H1 (cell line): ENCODE data around the gene OSTF1. TPM values are rescaled to one million over a fixed set of nuclear protein-coding genes. Genes with fewer than 3 reads are reported as not detected.

Experiments
- CTCF ChIA-PET: fragments of 300-600 bp; sonication (Branson Sonifier 250); formaldehyde crosslinking; loops from one replicate; lab custom pipeline; 2021; ENCODE audit not compliant: partially characterized antibody; lab: Charles Lee
- POLR2A ChIA-PET: fragments of 300-600 bp; sonication (Branson Sonifier 250); formaldehyde crosslinking; loops from one replicate; lab custom pipeline; 2021; ENCODE audit warnings: inconsistent platforms; ENCODE audit not compliant: partially characterized antibody; lab: Charles Lee
- DNase-seq, 2 experiments: peaks; one replicate each; pipeline versions ENCODE4 v3.0.0 to v3.0.0-alpha.2; 2010 to 2022; ENCODE audit warnings: low spot score in 2 of 2, low read depth in 1 of 2, mixed read lengths in 1 of 2
- FAIRE-seq: peaks from 2 replicates; lab custom pipeline; 2011; peaks lifted over from hg19 to GRCh38; lab: Jason Lieb, UNC
- H2AFZ ChIP-seq: 2 replicates; pipeline ENCODE4 v1.8.1; 2012; ENCODE audit warnings: low read length, inconsistent platforms
- H2AK5ac ChIP-seq: 2 replicates; pipeline ENCODE4 v1.6.1; 2013; ENCODE audit warnings: low read depth, low read length
- H2BK120ac ChIP-seq: replicated peaks from 2 replicates; pipeline ENCODE3; 2013; ENCODE audit warnings: low read depth, low read length, inconsistent platforms
- H2BK12ac ChIP-seq: 2 replicates; pipeline ENCODE4 v1.6.1; 2013; ENCODE audit warnings: low read depth, low read length
- H2BK15ac ChIP-seq: 2 replicates; pipeline ENCODE4 v1.6.1; 2013; ENCODE audit warnings: low read length
- H2BK20ac ChIP-seq: 2 replicates; pipeline ENCODE4 v1.6.1; 2013; ENCODE audit warnings: low read length
- H2BK5ac ChIP-seq: 2 replicates; pipeline ENCODE4 v1.6.1; 2013; ENCODE audit warnings: low read depth, low read length
- H3K14ac ChIP-seq: 2 replicates; pipeline ENCODE4 v1.6.1; 2013; ENCODE audit warnings: inconsistent platforms; ENCODE audit not compliant: insufficient read length
- H3K18ac ChIP-seq: 2 replicates; pipeline ENCODE4 v1.6.1; 2013; ENCODE audit warnings: low read length; ENCODE audit errors: extremely low read depth
- H3K23ac ChIP-seq: 2 replicates; pipeline ENCODE4 v1.6.1; 2013; ENCODE audit warnings: inconsistent platforms; ENCODE audit not compliant: insufficient read length
- H3K23me2 ChIP-seq: 2 replicates; pipeline ENCODE4 v1.6.1; 2013; ENCODE audit warnings: low read depth, low read length
- H3K27ac ChIP-seq: 2 replicates; pipeline ENCODE4 v1.6.1; 2011; ENCODE audit warnings: low read depth, low read length, inconsistent platforms
- H3K27me3 ChIP-seq, 4 experiments: replicated peaks in 1 of 4; 1 replicate in 1 of 4; 2 replicates in 3 of 4; pipeline versions ENCODE4 v1.6.1 to v1.8.1; 2011 to 2013; ENCODE audit warnings: low read length in 3 of 4, mild to moderate bottlenecking in 3 of 4, inconsistent platforms in 2 of 4, mixed read lengths in 2 of 4, moderate library complexity in 1 of 4; ENCODE audit not compliant: control insufficient read depth in 3 of 4, insufficient read depth in 3 of 4; ENCODE audit errors: extremely low read depth in 1 of 4
- H3K36me3 ChIP-seq, 4 experiments: 2 replicates each; pipeline versions ENCODE4 v1.6.1 to v1.8.1; 2011 to 2013; ENCODE audit warnings: mild to moderate bottlenecking in 4 of 4, low read length in 3 of 4, moderate library complexity in 2 of 4, control low read depth in 1 of 4, inconsistent platforms in 1 of 4; ENCODE audit not compliant: insufficient read depth in 4 of 4, control insufficient read depth in 2 of 4
- H3K4ac ChIP-seq: replicated peaks from 2 replicates; pipeline ENCODE3; 2013; ENCODE audit warnings: low read length, low read depth, mixed read lengths, inconsistent platforms; ENCODE audit not compliant: insufficient read length
- H3K4me1 ChIP-seq, 4 experiments: replicated peaks in 1 of 4; 1 replicate in 1 of 4; 2 replicates in 3 of 4; pipeline versions ENCODE4 v1.6.1 to v1.8.1; 2011 to 2013; ENCODE audit warnings: low read length in 3 of 4, inconsistent platforms in 2 of 4, mixed read lengths in 1 of 4; ENCODE audit not compliant: insufficient read depth in 4 of 4, control insufficient read depth in 3 of 4
- H3K4me2 ChIP-seq, 2 experiments: 2 replicates each; pipeline versions ENCODE4 v1.6.1 to v1.8.1; 2011 to 2013; ENCODE audit warnings: low read depth in 2 of 2, low read length in 2 of 2, control low read depth in 1 of 2, inconsistent platforms in 1 of 2, mild to moderate bottlenecking in 1 of 2; ENCODE audit not compliant: insufficient read depth in 1 of 2
- H3K4me3 ChIP-seq, 4 experiments: fragments of 200-600, 300-600 bp in 1 of 4; sonication (generic), shearing (Covaris generic), sonication (Bioruptor Twin) in 1 of 4; 2 replicates each; pipeline versions ENCODE4 v1.5.1 to v1.8.1; 2011 to 2016; ENCODE audit warnings: low read length in 4 of 4, low read depth in 3 of 4, control low read depth in 2 of 4, inconsistent platforms in 2 of 4, mild to moderate bottlenecking in 2 of 4, mixed read lengths in 1 of 4, moderate library complexity in 1 of 4; ENCODE audit not compliant: insufficient read depth in 2 of 4; ENCODE audit errors: extremely low read depth in 1 of 4
- H3K56ac ChIP-seq: replicated peaks from 2 replicates; pipeline ENCODE3; 2013; ENCODE audit warnings: low read depth, mild to moderate bottlenecking, mixed read lengths, low read length, inconsistent platforms; ENCODE audit not compliant: insufficient read length
- H3K79me1 ChIP-seq: 2 replicates; pipeline ENCODE4 v1.6.1; 2013; ENCODE audit warnings: low read depth, low read length, control low read depth
- H3K79me2 ChIP-seq, 2 experiments: 2 replicates each; pipeline versions ENCODE4 v1.6.1 to v1.8.1; 2012 to 2013; ENCODE audit warnings: low read length in 2 of 2, mild to moderate bottlenecking in 2 of 2, inconsistent platforms in 1 of 2; ENCODE audit not compliant: insufficient read depth in 2 of 2, control insufficient read depth in 1 of 2
- H3K9ac ChIP-seq, 4 experiments: replicated peaks in 1 of 4; 1 replicate in 1 of 4; 2 replicates in 3 of 4; pipeline versions ENCODE4 v1.6.1 to v1.8.1; 2011 to 2013; ENCODE audit warnings: low read depth in 3 of 4, low read length in 3 of 4, control low read depth in 2 of 4, mild to moderate bottlenecking in 2 of 4, moderate library complexity in 2 of 4, inconsistent platforms in 1 of 4; ENCODE audit errors: extremely low read depth in 1 of 4
- H3K9me3 ChIP-seq, 2 experiments: 2 replicates each; pipeline versions ENCODE4 v1.6.1 to v1.8.1; 2012 to 2013; ENCODE audit warnings: mild to moderate bottlenecking in 2 of 2, moderate library complexity in 2 of 2, control low read depth in 1 of 2, inconsistent platforms in 1 of 2, low read depth in 1 of 2, low read length in 1 of 2, mixed read lengths in 1 of 2; ENCODE audit not compliant: insufficient read depth in 2 of 2
- H4K20me1 ChIP-seq, 2 experiments: replicated peaks in 1 of 2; 2 replicates each; pipeline versions ENCODE3 to v1.8.1; 2011 to 2013; ENCODE audit warnings: inconsistent platforms in 2 of 2, low read length in 2 of 2, mild to moderate bottlenecking in 1 of 2; ENCODE audit not compliant: insufficient read depth in 2 of 2, control insufficient read depth in 1 of 2
- H4K5ac ChIP-seq: 2 replicates; pipeline ENCODE4 v1.6.1; 2013; ENCODE audit warnings: low read length, low read depth, mixed read lengths, inconsistent platforms; ENCODE audit not compliant: insufficient read length
- H4K8ac ChIP-seq: 2 replicates; pipeline ENCODE4 v1.8.0; 2013; ENCODE audit warnings: mild to moderate bottlenecking, moderate library complexity, low read length, inconsistent platforms; ENCODE audit not compliant: insufficient read depth; ENCODE audit errors: extremely low read depth
- H4K91ac ChIP-seq: replicated peaks from 2 replicates; pipeline ENCODE3; 2013; ENCODE audit warnings: low read length, mixed read lengths, inconsistent platforms; ENCODE audit not compliant: insufficient read length
- BACH1 ChIP-seq: IDR thresholded peaks from 2 replicates; pipeline ENCODE4 v1.6.1; 2012; ENCODE audit warnings: low read length, improper control_type of control experiment
- E2F6 ChIP-seq: IDR thresholded peaks from 2 replicates; pipeline ENCODE4 v1.6.1; 2012; ENCODE audit warnings: inconsistent platforms
- FOSL1 ChIP-seq: IDR thresholded peaks from 2 replicates; pipeline ENCODE4 v1.6.1; 2011; ENCODE audit warnings: mild to moderate bottlenecking, low read depth, low read length, moderate library complexity; ENCODE audit not compliant: insufficient read depth
- GABPA ChIP-seq: IDR thresholded peaks from 2 replicates; pipeline ENCODE4 v1.6.1; 2011; ENCODE audit warnings: mild to moderate bottlenecking, low read length, moderate library complexity, borderline replicate concordance; ENCODE audit not compliant: insufficient read depth
- RFX5 ChIP-seq: IDR thresholded peaks from 2 replicates; pipeline ENCODE4 v1.6.1; 2011; ENCODE audit warnings: low read depth, low read length, improper control_type of control experiment, borderline replicate concordance
- RNF2 ChIP-seq: fragments of 200-900, 300-1000 bp; sonication (generic); IDR thresholded peaks from 2 replicates; pipeline ENCODE4 v1.7.1; 2016; ENCODE audit warnings: borderline replicate concordance, low read depth, mild to moderate bottlenecking, antibody characterized with exemption, low read length; ENCODE audit not compliant: poor library complexity, severe bottlenecking; ENCODE audit errors: missing control alignments
- WGBS, 2 experiments: shearing (Covaris generic) in 1 of 2; methylation state at CpG; one replicate each; pipeline versions ENCODE4 v1.1.6 to v1.1.7; 2013 to 2015; ENCODE audit warnings: low lambda C conversion rate in 2 of 2, mixed read lengths in 2 of 2, inconsistent platforms in 1 of 2, low coverage in 1 of 2, missing lambda C conversion rate in 1 of 2; ENCODE audit not compliant: insufficient replicate concordance in 2 of 2, insufficient coverage in 1 of 2, insufficient read length in 1 of 2; ENCODE audit errors: extremely low coverage in 1 of 2, missing lambda C conversion rate in 1 of 2; 5-methylcytosine and 5-hydroxymethylcytosine counted together
- polyA plus RNA-seq, 7 experiments: library from polyadenylated mRNA; depleted of rRNA in 3 of 7; stranded (reverse) in 5 of 7; unstranded in 2 of 7; fragments of >200 nt in 5 of 7; fragments of 200-250 nt in 2 of 7; gene quantifications; 1 replicate in 5 of 7; 2 replicates in 1 of 7; 4 replicates in 1 of 7; pipeline versions ENCODE4 v1.2.1 to v1.2.3, GENCODE V29; 2011 to 2013; ENCODE audit warnings: missing spikeins in 2 of 7, mixed read lengths in 2 of 7
- total RNA-seq: library from RNA; stranded (reverse); fragmentation: NEBNext Ultra II Directional; extraction: Animal tissue kit (Norgen Biotek cat#: 25700); gene quantifications from 2 replicates; pipeline ENCODE4 v1.2.1, GENCODE V29; 2021

OSTF1 gene
- total and polyA plus RNA-seq, 2 of the 8 experiments (the other 6 are each of a cell fraction or from before 2014, with no cell fraction given) = 5.0 to 18.9 TPM

GRCh38 chr9:75109210-75109839 is 21.0 kb downstream of the OSTF1 start:
- Histone ChIP-seq H2BK15ac (no peak overlapping the region), H4K8ac (no peak overlapping the region), H3K4me2 (no peak overlapping the region), H2AFZ (no peak overlapping the region), H3K79me1 (no peaks in the 10 kb centered on the region), H3K14ac (no peak overlapping the region), H3K9me3 (no peaks in the 10 kb centered on the region), H3K27me3 (no peaks in the 10 kb centered on the region), H3K4me1 (no peaks in the 10 kb centered on the region; a peak in 1 of 7 replicates), H4K20me1 (no peaks in the 10 kb centered on the region), H3K9ac (no peak overlapping the region), H3K36me3 (no peaks in the 10 kb centered on the region), H2BK5ac (no peak overlapping the region), H4K5ac (no peak overlapping the region), H3K27ac (no peak overlapping the region), H2BK20ac (no peak overlapping the region), H2BK120ac (no peak overlapping the region), H3K79me2 (no peaks in the 10 kb centered on the region), H3K4ac (no peak overlapping the region), H3K4me3 (no peak overlapping the region), H3K23ac (no peak overlapping the region), H3K56ac (no peak overlapping the region), H2BK12ac (no peak overlapping the region), H3K18ac (no peak overlapping the region), H2AK5ac (no peak overlapping the region), H3K23me2 (peaks cover 1% of the 10 kb centered on the region; the same call in 1 of the 2 replicates), H4K91ac (no peak overlapping the region)
- TF ChIP-seq RFX5 = no peak
- no peak for TF ChIP-seq GABPA
- TF ChIP-seq RNF2 = no peak
- no peak for TF ChIP-seq BACH1
- TF ChIP-seq E2F6 = no peak
- no peak for TF ChIP-seq FOSL1
- FAIRE-seq = no peak
- WGBS, 2 experiments = 95% methylated on average over 7 of the region's 7 CpGs; no CpG with 5 or more reads in 1 of the 2 experiments
- POLR2A ChIA-PET = no interaction called here
- CTCF ChIA-PET = no interaction called here
- DNase-seq = no peak
